AG04450 (cell line): Measurements from ENCODE around the gene GPR152. TPM values are rescaled to one million over a fixed set of nuclear protein-coding genes. Genes with fewer than 3 reads are reported as not detected.

Source experiments
- CTCF ChIA-PET: fragments of 300-600, 350-600 bp; formaldehyde crosslinking; extraction: SDS; loops from one replicate; lab custom pipeline; 2022; ENCODE audit warnings: antibody characterized with exemption, inconsistent platforms; lab: Charles Lee
- POLR2A ChIA-PET: fragments of 350-600 bp; formaldehyde crosslinking; extraction: SDS; loops from one replicate; lab custom pipeline; 2021; ENCODE audit warnings: antibody characterized with exemption, inconsistent platforms; lab: Yijun Ruan, JAX
- DNase-seq: peaks from one replicate; pipeline ENCODE4 v3.0.0-alpha.2; 2011; ENCODE audit warnings: low read depth, low spot score
- H3K27ac ChIP-seq: one replicate; pipeline ENCODE4 v1.5.1; 2012; ENCODE audit warnings: low read depth, low read length, control low read depth
- H3K27me3 ChIP-seq: one replicate; pipeline ENCODE4 v1.6.0; 2012; ENCODE audit warnings: low read length; ENCODE audit not compliant: control insufficient read depth, insufficient read depth
- H3K4me3 ChIP-seq: 2 replicates; pipeline ENCODE4 v1.5.1; 2011; ENCODE audit warnings: mild to moderate bottlenecking, low read depth, low read length, control low read depth
- H3K9me3 ChIP-seq: 2 replicates; pipeline ENCODE4 v1.5.1; 2012; ENCODE audit warnings: low read length; ENCODE audit not compliant: control insufficient read depth, insufficient read depth
- CTCF ChIP-seq: IDR thresholded peaks from 2 replicates; pipeline ENCODE4 v1.5.1; 2011; ENCODE audit warnings: low read depth, low read length, control low read depth, inconsistent platforms
- polyA plus RNA-seq: library from polyadenylated mRNA; depleted of rRNA; stranded (reverse); fragments of >200 nt; gene quantifications from 2 replicates; pipeline ENCODE4 v1.2.3, GENCODE V29; 2011

The GPR152 gene
- polyA plus RNA-seq, 1 experiment, result not detected

- Histone ChIP-seq H3K4me3 (no peak overlapping the region), H3K9me3 (no peaks in the 10 kb centered on the region; the same call in 1 of the 2 replicates), H3K27me3 (no peaks in the 10 kb centered on the region), H3K27ac (peak overlapping the region; percentile 11)
- no peak for DNase-seq
- POLR2A ChIA-PET, result interaction anchor here (0.6 kb wide), 1 partner anchor 37 kb away, joined by 5 read pairs; no protein-coding TSS in a partner anchor
- CTCF ChIA-PET, result no interaction called here
- peak; percentile 18; the same call in 1 of the 2 replicates for TF ChIP-seq CTCF
Measured at GRCh38 chr11:67439321-67440228, 13.0 kb downstream of the GPR152 start.

- ChIA-PET POLR2A (interaction anchor here (0.6 to 1.1 kb wide), 3 partner anchors 10 to 296 kb away, joined by 3 to 7 read pairs (median 5); partner anchors contain the start of gene RPS6KB2), CTCF (interaction anchor here (0.6 to 1.2 kb wide), 2 partner anchors 37 to 503 kb away, joined by 3 to 5 read pairs; partner anchors contain the start of gene PPP1CA)
- Histone ChIP-seq H3K9me3 (no peaks in the 10 kb centered on the region; the same call in 1 of the 2 replicates), H3K27ac (no peak overlapping the region), H3K27me3 (no peaks in the 10 kb centered on the region), H3K4me3 (no peak overlapping the region)
- no peak for TF ChIP-seq CTCF
- no peak for DNase-seq
Measured at GRCh38 chr11:67438158-67438902, 14.2 kb downstream of the GPR152 start.

- Histone ChIP-seq H3K27me3 (no peaks in the 10 kb centered on the region), H3K4me3 (no peak overlapping the region), H3K9me3 (no peaks in the 10 kb centered on the region; the same call in 1 of the 2 replicates), H3K27ac (no peak overlapping the region)
- DNase-seq, result no peak
- no peak for TF ChIP-seq CTCF
- POLR2A ChIA-PET, result interaction anchor here (0.6 to 1.1 kb wide), 3 partner anchors 10 to 296 kb away, joined by 3 to 7 read pairs (median 5); partner anchors contain the start of gene RPS6KB2
- CTCF ChIA-PET, result interaction anchor here (0.6 to 1.2 kb wide), 2 partner anchors 36 to 502 kb away, joined by 3 to 5 read pairs; partner anchors contain the start of gene PPP1CA
Measured at GRCh38 chr11:67437809-67438157, 14.7 kb downstream of the GPR152 start.

- no peak for TF ChIP-seq CTCF
- POLR2A ChIA-PET, result interaction anchor here (0.6 to 1.1 kb wide), 3 partner anchors 9 to 295 kb away, joined by 3 to 7 read pairs (median 5); partner anchors contain the start of gene RPS6KB2
- Histone ChIP-seq H3K27ac (no peak within 1 kb of the TSS), H3K4me3 (no peak within 1 kb of the TSS), H3K27me3 (no peaks in the 10 kb centered on the region), H3K9me3 (no peaks in the 10 kb centered on the region)
- no peak for DNase-seq
- CTCF ChIA-PET, result interaction anchor here (0.7 to 1.8 kb wide), 3 partner anchors 21 to 86 kb away, joined by 3 to 5 read pairs (median 4); partner anchors contain the start of gene PPP1CA
Measured at GRCh38 chr11:67437082-67437808, 15.3 kb downstream of the GPR152 start, which contains the start of gene PTPRCAP. Gene PTPRCAP (minus strand): TSS chr11:67437682. CDS start chr11:67437619, 63 bp downstream.
